ENCODE data around the gene SENP1.
"Not testable (repeated sequence)": the region's sequence is repeated elsewhere in the genome, so short reads cannot be mapped to it uniquely, and the experiment has no call there.

The SENP1 gene

GRCh38 chr12:48119078-48119833 lies 13.4 kb upstream of the SENP1 start, which contains the start of gene PFKM:
Gene PFKM (plus strand): TSS chr12:48119364. CDS start chr12:48122775, 3,411 bp downstream.
- TF ChIP-seq CTCF (IDR thresholded peaks at IDR 0.05; ENCODE audit: unreplicated experiment in 3 of 3) = no peak
- H3K27me3 Mint-ChIP-seq (ENCODE audit: low read depth) = peaks cover 5% of the 10 kb centered on the region
- H3K4me1 Mint-ChIP-seq = peaks cover 39% of the 10 kb centered on the region
- peak within 1 kb of the TSS; percentile 81 to 96 (median 96) for H3K27ac Mint-ChIP-seq
- peaks cover 18% of the 10 kb centered on the region for H3K36me3 Mint-ChIP-seq (ENCODE audit: low read depth)
- no peaks in the 10 kb centered on the region for H3K9me3 Mint-ChIP-seq
- peak within 1 kb of the TSS; percentile 95 to 98 (median 96) for H3K4me3 Mint-ChIP-seq

GRCh38 chr12:48118284-48118871 lies 12.5 kb upstream of the SENP1 start:
- Mint-ChIP-seq H3K9me3 (no peaks in the 10 kb centered on the region), H3K4me1 (peaks cover 36% of the 10 kb centered on the region), H3K27ac (peak overlapping the region; percentile 81 to 96 (median 96)), H3K4me3 (peak overlapping the region; percentile 95 to 98 (median 96)), H3K36me3 (ENCODE audit: low read depth) (peaks cover 13% of the 10 kb centered on the region), H3K27me3 (ENCODE audit: low read depth) (peaks cover 13% of the 10 kb centered on the region)
- no peak for TF ChIP-seq CTCF (IDR thresholded peaks at IDR 0.05; ENCODE audit: unreplicated experiment in 3 of 3)

- no peak overlapping the region for H3K4me3 Mint-ChIP-seq
- no peak for TF ChIP-seq CTCF (IDR thresholded peaks at IDR 0.05; ENCODE audit: unreplicated experiment in 3 of 3)
- peaks cover 13% of the 10 kb centered on the region for H3K27me3 Mint-ChIP-seq (ENCODE audit: low read depth)
- H3K4me1 Mint-ChIP-seq = peaks cover 21% of the 10 kb centered on the region
- H3K36me3 Mint-ChIP-seq (ENCODE audit: low read depth) = no peaks in the 10 kb centered on the region
- H3K9me3 Mint-ChIP-seq = no peaks in the 10 kb centered on the region
- no peak overlapping the region for H3K27ac Mint-ChIP-seq
Observed at GRCh38 chr12:48115957-48116356, 10.1 kb upstream of the SENP1 start.

- H3K27ac Mint-ChIP-seq; H3K4me3 Mint-ChIP-seq; H3K4me1 Mint-ChIP-seq; H3K9me3 Mint-ChIP-seq; H3K36me3 Mint-ChIP-seq (ENCODE audit: low read depth): not testable (repeated sequence)
- peaks cover 17% of the 10 kb centered on the region for H3K27me3 Mint-ChIP-seq (ENCODE audit: low read depth)
Observed at GRCh38 chr12:48111312-48111693, 5.4 kb upstream of the SENP1 start.

GRCh38 chr12:48110691-48111311 lies 4.9 kb upstream of the SENP1 start:
- Mint-ChIP-seq H3K27ac (no peak overlapping the region), H3K4me3 (no peak overlapping the region), H3K27me3 (ENCODE audit: low read depth) (peaks cover 17% of the 10 kb centered on the region), H3K4me1 (peaks cover 8% of the 10 kb centered on the region), H3K9me3 (no peaks in the 10 kb centered on the region), H3K36me3 (ENCODE audit: low read depth) (no peaks in the 10 kb centered on the region)
- TF ChIP-seq CTCF (IDR thresholded peaks at IDR 0.05; ENCODE audit: unreplicated experiment in 3 of 3) = no peak

GRCh38 chr12:48109424-48109823 lies 3.5 kb upstream of the SENP1 start:
- no peaks in the 10 kb centered on the region for H3K9me3 Mint-ChIP-seq
- peaks cover 14% of the 10 kb centered on the region for H3K27me3 Mint-ChIP-seq (ENCODE audit: low read depth)
- no peak overlapping the region for H3K27ac Mint-ChIP-seq
- H3K36me3 Mint-ChIP-seq (ENCODE audit: low read depth) = no peaks in the 10 kb centered on the region
- peak overlapping the region in 1 of 3 experiments; percentile 22 for H3K4me3 Mint-ChIP-seq
- TF ChIP-seq CTCF (IDR thresholded peaks at IDR 0.05; ENCODE audit: unreplicated experiment in 3 of 3) = no peak
- peaks cover 16% of the 10 kb centered on the region for H3K4me1 Mint-ChIP-seq
